Calu3 (cell line): ENCODE measurements around the gene STK31. TPM values are rescaled to one million over a fixed set of nuclear protein-coding genes. Genes with fewer than 3 reads are reported as not detected.
A peak's percentile ranks its signal among the peaks of the same experiment; 100 is the strongest.
"Not testable (repeated sequence)": the region's sequence is repeated elsewhere in the genome, so short reads cannot be mapped to it uniquely, and the experiment has no call there.

Source experiments
- BruUV-seq: library from RNA; stranded (reverse); fragments of 400-500 nt; replicated peaks from 2 replicates; lab custom pipeline; 2021; lab: Mats Ljungman, UMichigan
- CTCF ChIA-PET: fragments of 300-600 bp; sonication (Branson Sonifier 250); formaldehyde crosslinking; loops from one replicate; lab custom pipeline; 2022; ENCODE audit warnings: antibody characterized with exemption; lab: Charles Lee
- DNase-seq: peaks from one replicate; pipeline ENCODE4 v3.0.0; 2022
- H3K27ac Mint-ChIP-seq: one replicate; pipeline ENCODE4 v1.8.0; 2022; ENCODE audit warnings: mixed read lengths; ENCODE audit not compliant: unreplicated experiment
- H3K27me3 Mint-ChIP-seq: one replicate; pipeline ENCODE4 v1.8.0; 2022; ENCODE audit warnings: mixed read lengths; ENCODE audit not compliant: unreplicated experiment
- H3K36me3 Mint-ChIP-seq: one replicate; pipeline ENCODE4 v1.8.0; 2022; ENCODE audit warnings: mild to moderate bottlenecking, moderate library complexity, mixed read lengths; ENCODE audit not compliant: insufficient read depth, unreplicated experiment
- H3K4me1 Mint-ChIP-seq: one replicate; pipeline ENCODE4 v1.8.0; 2022; ENCODE audit warnings: mild to moderate bottlenecking, low read depth, mixed read lengths; ENCODE audit not compliant: unreplicated experiment
- H3K4me3 Mint-ChIP-seq: one replicate; pipeline ENCODE4 v1.8.0; 2022; ENCODE audit warnings: mild to moderate bottlenecking, low read depth, moderate library complexity, mixed read lengths; ENCODE audit not compliant: unreplicated experiment
- H3K9me3 Mint-ChIP-seq: one replicate; pipeline ENCODE4 v1.8.0; 2022; ENCODE audit warnings: low read depth, mixed read lengths; ENCODE audit not compliant: unreplicated experiment
- intact Hi-C: fragments of 100-400 bp; cut with micrococcal nuclease; formaldehyde crosslinking; loops from one replicate; pipeline ENCODE4 v1.10.0; 2022; ENCODE audit not compliant: unreplicated experiment
- total RNA-seq: library from RNA; stranded (reverse); gene quantifications from 2 replicates; pipeline ENCODE4 v1.2.3, GENCODE V29; 2022
- TF ChIP-seq, protein P1 (sequence below): fragments of 200-600 bp; IDR thresholded peaks from one replicate; pipeline ENCODE4 v1.8.0; 2022; ENCODE audit warnings: antibody characterized with exemption; ENCODE audit not compliant: unreplicated experiment

STK31 gene
- total RNA-seq, 1 experiment from 2014 or later = 1.7 TPM

DNA sequence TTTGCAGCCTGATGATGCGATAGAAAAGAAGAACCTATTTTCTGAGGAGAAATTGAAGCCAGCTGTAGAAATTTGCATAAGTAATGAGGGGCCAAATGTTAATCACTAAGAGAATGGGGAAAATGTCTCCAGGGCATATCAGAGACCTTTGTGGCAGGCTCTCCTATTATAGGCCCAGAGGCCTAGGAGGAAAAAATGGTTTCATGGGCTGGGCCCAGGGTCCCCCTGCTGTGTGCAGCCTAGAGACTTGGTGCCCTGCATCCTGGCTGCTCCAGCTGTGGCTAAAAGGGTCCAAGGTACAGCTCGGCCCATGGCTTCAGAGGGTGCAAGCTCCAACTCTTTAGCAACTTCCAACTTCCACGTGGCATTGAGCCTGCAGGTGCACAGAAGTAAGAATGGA is 123.4 kb downstream of the STK31 start:
- intact Hi-C loops = no loop called here
- no peak for DNase-seq
- CTCF ChIA-PET = no interaction called here
- Mint-ChIP-seq H3K27ac (no peak overlapping the region), H3K4me1 (no peaks in the 10 kb centered on the region), H3K4me3 (no peak overlapping the region), H3K9me3 (peaks cover 15% of the 10 kb centered on the region), H3K36me3 (no peaks in the 10 kb centered on the region), H3K27me3 (peaks cover 8% of the 10 kb centered on the region)
- no TSS peak for BruUV-seq
- TF ChIP-seq, protein P1, sequence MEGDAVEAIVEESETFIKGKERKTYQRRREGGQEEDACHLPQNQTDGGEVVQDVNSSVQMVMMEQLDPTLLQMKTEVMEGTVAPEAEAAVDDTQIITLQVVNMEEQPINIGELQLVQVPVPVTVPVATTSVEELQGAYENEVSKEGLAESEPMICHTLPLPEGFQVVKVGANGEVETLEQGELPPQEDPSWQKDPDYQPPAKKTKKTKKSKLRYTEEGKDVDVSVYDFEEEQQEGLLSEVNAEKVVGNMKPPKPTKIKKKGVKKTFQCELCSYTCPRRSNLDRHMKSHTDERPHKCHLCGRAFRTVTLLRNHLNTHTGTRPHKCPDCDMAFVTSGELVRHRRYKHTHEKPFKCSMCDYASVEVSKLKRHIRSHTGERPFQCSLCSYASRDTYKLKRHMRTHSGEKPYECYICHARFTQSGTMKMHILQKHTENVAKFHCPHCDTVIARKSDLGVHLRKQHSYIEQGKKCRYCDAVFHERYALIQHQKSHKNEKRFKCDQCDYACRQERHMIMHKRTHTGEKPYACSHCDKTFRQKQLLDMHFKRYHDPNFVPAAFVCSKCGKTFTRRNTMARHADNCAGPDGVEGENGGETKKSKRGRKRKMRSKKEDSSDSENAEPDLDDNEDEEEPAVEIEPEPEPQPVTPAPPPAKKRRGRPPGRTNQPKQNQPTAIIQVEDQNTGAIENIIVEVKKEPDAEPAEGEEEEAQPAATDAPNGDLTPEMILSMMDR = no peak

GRCh38 chr7:23844837-23845236 is 134.8 kb downstream of the STK31 start:
- peak; percentile 33 for DNase-seq
- intact Hi-C loops, CTCF ChIA-PET: not testable (repeated sequence)

DNA sequence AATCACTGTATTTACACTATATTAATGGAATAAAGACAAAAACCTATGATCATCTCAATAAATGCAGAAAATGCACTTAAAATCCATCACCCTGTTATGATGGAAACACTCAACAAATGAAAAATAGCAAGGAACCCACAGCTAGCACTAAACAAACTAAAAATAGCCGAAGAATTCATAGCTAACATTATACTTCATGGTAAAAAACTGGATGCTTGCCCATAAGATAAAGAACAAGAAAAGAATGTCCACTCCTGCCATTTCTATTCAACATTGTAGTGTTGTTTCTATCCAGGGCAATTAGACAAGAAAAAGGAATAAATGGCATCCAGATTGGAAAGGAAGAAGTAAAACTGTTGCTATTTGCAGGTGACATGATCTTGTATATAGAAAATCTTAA is 142.1 kb downstream of the STK31 start:
- Mint-ChIP-seq H3K27ac (no peak overlapping the region), H3K27me3 (peaks cover 41% of the 10 kb centered on the region), H3K9me3 (peaks cover 9% of the 10 kb centered on the region), H3K4me1 (no peaks in the 10 kb centered on the region), H3K4me3 (no peak overlapping the region), H3K36me3 (no peaks in the 10 kb centered on the region)
- DNase-seq = no peak
- intact Hi-C loops = no loop called here
- no TSS peak for BruUV-seq
- CTCF ChIA-PET = no interaction called here
- TF ChIP-seq, protein P1 = no peak

More at GRCh38 chr7:23844837-23845236, 134.8 kb downstream of the STK31 start:
- not testable (repeated sequence) for H3K27me3 Mint-ChIP-seq, H3K27ac Mint-ChIP-seq, H3K4me3 Mint-ChIP-seq, BruUV-seq, H3K4me1 Mint-ChIP-seq, H3K36me3 Mint-ChIP-seq
- peaks cover 25% of the 10 kb centered on the region for H3K9me3 Mint-ChIP-seq

GRCh38 chr7:23852988-23853387 is 143.0 kb downstream of the STK31 start:
- Mint-ChIP-seq H3K4me3 (no peak overlapping the region), H3K36me3 (no peaks in the 10 kb centered on the region), H3K4me1 (no peaks in the 10 kb centered on the region), H3K9me3 (peaks cover 6% of the 10 kb centered on the region), H3K27me3 (peaks cover 44% of the 10 kb centered on the region), H3K27ac (no peak overlapping the region)
- TF ChIP-seq, protein P1 = no peak
- no peak for DNase-seq
- CTCF ChIA-PET = no interaction called here
- intact Hi-C loops = no loop called here
- BruUV-seq = no TSS peak

DNA sequence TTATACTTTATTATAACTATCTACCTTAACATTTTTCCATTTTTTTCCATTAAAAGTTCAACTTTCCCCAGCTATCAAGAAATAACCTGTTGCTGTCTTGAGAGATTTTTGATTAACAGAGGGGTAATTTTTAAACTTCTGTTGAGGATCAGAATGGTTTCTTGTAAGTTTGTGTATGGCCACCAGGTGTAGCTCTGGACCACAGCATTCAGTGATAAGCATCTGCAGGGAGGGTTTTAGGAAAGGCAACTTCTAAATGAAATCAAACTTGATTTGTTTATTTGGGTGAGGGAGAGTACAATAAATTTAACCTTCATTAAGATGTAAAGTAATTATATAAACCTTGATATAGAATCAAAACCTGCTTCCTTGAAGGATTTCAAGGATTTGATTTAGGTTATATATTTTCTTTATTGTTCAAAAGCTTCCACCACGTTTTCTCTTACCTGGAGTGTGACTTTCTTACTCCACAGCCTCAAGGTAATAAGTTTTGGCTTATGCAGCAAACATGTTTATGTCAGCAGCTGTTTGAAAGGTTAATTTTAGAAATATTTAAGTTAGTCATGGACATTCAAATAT is 153.3 kb downstream of the STK31 start:
- H3K4me3 Mint-ChIP-seq = no peak overlapping the region
- no peaks in the 10 kb centered on the region for H3K27me3 Mint-ChIP-seq
- TF ChIP-seq, protein P1 = peak; percentile 75
- no TSS peak for BruUV-seq
- peaks cover 13% of the 10 kb centered on the region for H3K4me1 Mint-ChIP-seq
- H3K36me3 Mint-ChIP-seq = no peaks in the 10 kb centered on the region
- CTCF ChIA-PET = no interaction called here
- H3K9me3 Mint-ChIP-seq = no peaks in the 10 kb centered on the region
- H3K27ac Mint-ChIP-seq = no peak overlapping the region
- DNase-seq = peak; percentile 36
- intact Hi-C loops = loop anchor here (2.0 kb wide), 3 partner anchors 148 to 520 kb away; no protein-coding TSS in a partner anchor
